Nephron progenitor cell (in vitro differentiated cells): Measurements from ENCODE around the gene XPOT.
A peak's percentile ranks its signal among the peaks of the same experiment; 100 is the strongest.
"Not testable (repeated sequence)": the region's sequence is repeated elsewhere in the genome, so short reads cannot be mapped to it uniquely, and the experiment has no call there.

ENCODE experiments used
- DNase-seq: peaks from one replicate; pipeline ENCODE4 v3.0.0; 2021
- H3K27ac Mint-ChIP-seq: 2 replicates; pipeline ENCODE4 v1.8.0; 2021; ENCODE audit warnings: mild to moderate bottlenecking, moderate library complexity, mixed read lengths
- H3K27me3 Mint-ChIP-seq: 2 replicates; pipeline ENCODE4 v1.8.0; 2021; ENCODE audit warnings: mild to moderate bottlenecking, low read depth, mixed read lengths; ENCODE audit not compliant: poor library complexity
- H3K36me3 Mint-ChIP-seq: 2 replicates; pipeline ENCODE4 v1.8.0; 2021; ENCODE audit warnings: low read depth, mixed read lengths
- H3K4me1 Mint-ChIP-seq: 2 replicates; pipeline ENCODE4 v1.8.0; 2021; ENCODE audit warnings: mixed read lengths
- H3K4me3 Mint-ChIP-seq: 2 replicates; pipeline ENCODE4 v1.8.0; 2021; ENCODE audit warnings: mild to moderate bottlenecking, moderate library complexity, mixed read lengths
- H3K9me3 Mint-ChIP-seq: 2 replicates; pipeline ENCODE4 v1.8.0; 2021; ENCODE audit warnings: mild to moderate bottlenecking, moderate library complexity, mixed read lengths
- CTCF ChIP-seq: fragments of 200-600 bp; sonication (generic); IDR thresholded peaks from 2 replicates; pipeline ENCODE4 v1.5.0; 2021; ENCODE audit warnings: antibody characterized with exemption

XPOT gene

GRCh38 chr12:64403707-64404469, at the start of gene XPOT:
TSS of gene XPOT (plus strand) at chr12:64404392. CDS start at chr12:64410036, 5,644 bp downstream.
- peaks cover 61% of the 10 kb centered on the region for H3K4me1 Mint-ChIP-seq
- DNase-seq: peak; percentile 92
- H3K27ac Mint-ChIP-seq: peak within 1 kb of the TSS; percentile 100

DNA sequence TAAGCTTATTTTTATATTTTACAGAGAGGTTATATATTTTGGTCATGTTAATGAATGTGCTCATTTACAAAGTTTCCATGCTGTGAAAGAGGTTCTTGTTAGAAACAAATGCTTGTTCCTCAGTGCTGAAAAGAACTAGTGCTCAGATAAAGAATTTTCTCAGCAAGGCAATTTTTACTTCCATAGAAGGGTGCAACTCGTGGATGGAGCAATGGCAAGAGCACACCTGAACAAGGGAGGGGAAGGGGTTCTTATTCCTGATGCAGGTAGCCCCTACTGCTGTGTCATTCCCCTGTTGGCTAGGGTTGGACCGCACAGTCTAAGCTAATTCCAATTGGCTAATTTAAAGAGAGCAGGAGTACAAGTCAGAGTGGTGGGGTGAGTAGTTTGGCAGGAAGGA, 48.0 kb upstream of the XPOT start:
- not testable (repeated sequence) for H3K4me3 Mint-ChIP-seq, H3K4me1 Mint-ChIP-seq

More at GRCh38 chr12:64403707-64404469, at the start of gene XPOT:
- no peak for TF ChIP-seq CTCF
- no peaks in the 10 kb centered on the region for H3K9me3 Mint-ChIP-seq
- peak within 1 kb of the TSS; percentile 97 for H3K4me3 Mint-ChIP-seq
- peaks cover 6% of the 10 kb centered on the region for H3K36me3 Mint-ChIP-seq
- peaks cover 5% of the 10 kb centered on the region for H3K27me3 Mint-ChIP-seq

DNA sequence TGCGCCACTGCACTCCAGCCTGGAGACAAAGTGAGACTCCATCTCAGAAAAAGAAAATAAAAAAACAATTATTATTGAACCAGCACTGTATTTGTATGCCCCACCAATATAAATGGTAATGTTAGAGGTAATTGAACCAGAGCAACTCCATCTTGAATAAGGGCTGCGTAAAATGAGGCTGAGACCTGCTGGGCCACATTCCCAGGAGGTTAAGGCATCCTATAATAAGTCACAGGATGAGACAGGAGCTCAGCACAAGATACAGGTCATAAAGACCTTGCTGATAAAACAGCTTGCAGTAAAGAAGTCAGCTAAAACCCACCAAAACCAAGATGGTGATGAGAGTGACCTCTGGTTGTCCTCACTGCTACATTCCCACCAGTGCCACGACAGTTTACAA, 43.0 kb upstream of the XPOT start:
- H3K27ac Mint-ChIP-seq, DNase-seq, H3K4me3 Mint-ChIP-seq, H3K4me1 Mint-ChIP-seq, H3K9me3 Mint-ChIP-seq, H3K27me3 Mint-ChIP-seq, H3K36me3 Mint-ChIP-seq: not testable (repeated sequence)

More for the DNA sequence above, 48.0 kb upstream of the XPOT start:
- not testable (repeated sequence) for H3K27me3 Mint-ChIP-seq, H3K36me3 Mint-ChIP-seq, DNase-seq
- peak overlapping the region; percentile 90 for H3K27ac Mint-ChIP-seq
- H3K9me3 Mint-ChIP-seq: peaks cover 23% of the 10 kb centered on the region

GRCh38 chr12:64362721-64363305, 41.4 kb upstream of the XPOT start:
- Mint-ChIP-seq H3K4me3 (no peak overlapping the region), H3K9me3 (no peaks in the 10 kb centered on the region), H3K27ac (no peak overlapping the region), H3K4me1 (no peaks in the 10 kb centered on the region), H3K27me3 (no peaks in the 10 kb centered on the region), H3K36me3 (no peaks in the 10 kb centered on the region)
- DNase-seq: no peak
- TF ChIP-seq CTCF: no peak

GRCh38 chr12:64383675-64384074, 20.5 kb upstream of the XPOT start:
- Mint-ChIP-seq H3K36me3 (no peaks in the 10 kb centered on the region), H3K27ac (no peak overlapping the region), H3K27me3 (peaks cover 3% of the 10 kb centered on the region), H3K4me3 (no peak overlapping the region), H3K4me1 (no peaks in the 10 kb centered on the region), H3K9me3 (peaks cover 23% of the 10 kb centered on the region)
- TF ChIP-seq CTCF: no peak
- DNase-seq: no peak

DNA sequence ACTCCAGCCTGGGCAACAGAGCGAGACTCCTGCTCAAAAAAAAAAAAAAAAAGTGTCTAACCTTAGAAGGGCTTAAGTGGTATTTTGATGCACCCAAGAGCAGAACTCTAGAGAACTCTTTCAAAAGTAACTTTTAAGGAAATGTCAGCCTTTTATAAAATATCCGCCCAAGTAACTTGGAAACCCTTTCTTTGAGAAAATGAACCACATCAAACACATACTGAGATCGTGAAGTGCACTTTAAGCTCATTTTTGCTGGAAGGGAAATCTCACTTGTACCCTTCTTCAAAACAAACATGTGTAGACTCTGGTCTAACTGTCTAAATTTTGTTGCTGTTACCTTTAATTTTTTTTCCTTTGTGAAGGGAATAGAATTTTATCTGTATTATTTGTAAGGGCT, 19.2 kb upstream of the XPOT start:
- peaks cover 18% of the 10 kb centered on the region for H3K9me3 Mint-ChIP-seq
- no peak overlapping the region for H3K27ac Mint-ChIP-seq
- no peak overlapping the region for H3K4me3 Mint-ChIP-seq
- H3K36me3 Mint-ChIP-seq: no peaks in the 10 kb centered on the region
- H3K27me3 Mint-ChIP-seq: peaks cover 7% of the 10 kb centered on the region
- no peak for TF ChIP-seq CTCF
- DNase-seq: no peak
- H3K4me1 Mint-ChIP-seq: no peaks in the 10 kb centered on the region

DNA sequence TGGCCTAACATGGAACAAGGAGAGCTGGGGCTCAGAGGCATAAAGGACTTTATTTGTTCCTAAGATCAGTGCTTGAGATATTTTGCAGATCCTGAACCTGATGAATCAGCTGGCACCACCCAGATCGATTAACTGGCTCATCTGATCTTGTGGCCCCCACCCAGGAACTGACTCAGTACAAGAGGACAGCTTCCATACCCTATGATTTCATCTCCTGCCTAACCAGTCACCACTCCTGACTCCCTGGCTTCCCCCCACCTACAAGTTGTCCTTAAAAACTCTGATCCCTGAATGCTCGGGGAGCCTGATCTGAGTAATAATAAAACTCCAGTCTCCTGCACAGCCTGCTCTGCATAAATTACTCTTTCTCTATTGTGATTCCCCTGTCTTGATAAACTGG, 18.7 kb upstream of the XPOT start:
- no peaks in the 10 kb centered on the region for H3K4me1 Mint-ChIP-seq
- H3K36me3 Mint-ChIP-seq: no peaks in the 10 kb centered on the region
- no peak overlapping the region for H3K4me3 Mint-ChIP-seq
- DNase-seq: no peak
- H3K27me3 Mint-ChIP-seq: peaks cover 7% of the 10 kb centered on the region
- H3K9me3 Mint-ChIP-seq: peaks cover 13% of the 10 kb centered on the region
- no peak for TF ChIP-seq CTCF
- no peak overlapping the region for H3K27ac Mint-ChIP-seq
